CD4-positive, alpha-beta T cell treated with Interleukin-15 for 4 hours (primary cell): ENCODE data around the gene LCN6.
"Not testable (repeated sequence)": the region's sequence is repeated elsewhere in the genome, so short reads cannot be mapped to it uniquely, and the experiment has no call there.

Source experiments
- DNase-seq: peaks from one replicate; pipeline ENCODE4 v3.0.0-alpha.2; 2020; ENCODE audit warnings: low spot score

LCN6 gene

DNA sequence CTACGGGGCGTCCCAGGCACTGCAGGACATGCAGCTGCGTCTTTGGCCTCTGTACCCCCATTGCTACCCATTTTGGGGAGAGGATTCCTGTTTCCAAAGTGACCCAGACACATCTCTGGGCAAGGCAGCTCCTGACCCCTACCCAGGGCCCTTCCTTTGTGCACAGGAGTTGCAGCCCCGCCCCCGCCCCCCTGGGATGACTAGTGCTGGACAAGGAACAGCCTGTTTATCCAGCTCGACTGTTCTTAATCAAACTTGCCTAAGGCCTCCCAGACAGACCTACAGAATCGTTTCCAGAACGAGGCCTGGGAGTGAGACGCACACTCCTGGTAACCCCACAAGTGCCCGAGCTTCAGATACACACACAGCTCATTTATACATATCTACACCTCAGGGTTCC is 22.7 kb downstream of the LCN6 start:
- DNase-seq = no peak

DNA sequence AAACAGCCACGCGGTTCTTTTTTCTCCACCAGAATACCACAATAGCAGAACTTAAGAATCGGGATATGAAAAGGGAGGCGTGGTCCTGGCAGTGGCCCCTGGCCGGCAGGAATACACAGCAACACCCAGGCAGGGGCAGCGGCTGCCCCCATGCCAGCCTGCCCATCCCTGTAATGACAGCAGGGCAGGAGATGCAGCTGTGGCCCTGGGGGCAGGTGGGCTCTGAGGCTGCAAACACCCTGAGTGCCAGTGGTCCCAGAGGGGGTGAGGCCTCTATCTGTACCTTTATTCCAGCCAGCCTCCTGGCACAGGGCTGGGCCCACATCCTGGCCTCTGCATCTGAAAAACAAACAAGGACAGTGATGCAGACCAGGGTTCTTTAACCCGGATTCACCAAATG is 23.6 kb downstream of the LCN6 start:
- DNase-seq = no peak

DNA sequence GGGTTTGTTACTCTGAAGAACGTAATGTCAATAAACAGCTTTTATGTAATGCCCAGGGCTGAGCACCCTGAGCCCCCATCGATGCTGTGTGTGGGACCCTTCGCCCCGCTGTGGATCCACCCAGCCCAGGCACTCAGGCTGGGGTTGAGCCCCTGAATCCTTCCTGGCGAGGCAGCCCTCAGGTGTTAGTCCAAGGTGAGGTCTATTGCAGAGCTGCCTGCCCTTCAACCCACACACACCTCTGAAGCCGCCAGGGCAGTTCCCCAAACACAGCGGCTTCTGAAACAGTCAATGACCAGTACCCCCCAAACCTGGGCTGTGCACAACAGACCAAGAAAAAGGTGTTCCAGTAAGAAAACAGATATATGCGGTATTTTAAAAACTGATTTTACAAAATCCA is 24.3 kb downstream of the LCN6 start:
- DNase-seq = no peak

DNA sequence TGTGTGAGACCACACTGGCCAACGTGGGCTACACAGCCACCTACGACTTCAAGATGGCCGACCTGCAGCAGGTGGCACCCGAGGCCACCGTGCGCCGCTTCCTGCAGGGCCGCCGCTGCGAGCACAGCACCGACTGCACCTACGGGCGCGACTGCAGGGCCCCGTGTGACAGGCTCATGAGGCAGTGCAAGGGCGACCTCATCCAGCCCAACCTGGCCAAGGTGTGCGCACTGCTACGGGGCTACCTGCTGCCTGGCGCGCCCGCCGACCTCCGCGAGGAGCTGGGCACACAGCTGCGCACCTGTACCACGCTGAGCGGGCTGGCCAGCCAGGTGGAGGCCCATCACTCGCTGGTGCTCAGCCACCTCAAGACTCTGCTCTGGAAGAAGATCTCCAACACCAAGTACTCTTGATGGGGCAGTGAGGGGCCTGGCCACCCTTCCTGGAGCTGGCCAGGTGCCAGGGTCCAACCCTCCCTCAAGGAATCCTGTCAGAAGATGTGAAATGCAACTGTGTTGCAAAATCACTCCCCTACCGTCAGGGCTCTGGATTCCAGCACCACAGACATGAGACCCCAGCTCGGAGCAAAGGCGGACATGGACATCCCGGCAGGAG is 24.9 kb downstream of the LCN6 start:
- no peak for DNase-seq

DNA sequence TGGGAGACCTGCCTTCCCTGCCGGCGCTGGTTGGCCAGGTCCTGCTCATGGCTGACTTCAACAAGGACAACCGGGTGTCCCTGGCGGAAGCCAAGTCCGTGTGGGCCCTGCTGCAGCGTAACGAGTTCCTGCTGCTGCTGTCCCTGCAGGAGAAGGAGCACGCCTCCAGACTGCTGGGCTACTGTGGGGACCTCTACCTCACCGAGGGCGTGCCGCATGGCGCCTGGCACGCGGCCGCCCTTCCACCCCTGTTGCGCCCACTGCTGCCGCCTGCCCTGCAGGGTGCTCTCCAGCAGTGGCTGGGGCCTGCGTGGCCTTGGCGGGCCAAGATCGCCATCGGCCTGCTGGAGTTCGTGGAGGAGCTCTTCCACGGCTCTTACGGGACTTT is 25.4 kb downstream of the LCN6 start:
- DNase-seq = no peak

DNA sequence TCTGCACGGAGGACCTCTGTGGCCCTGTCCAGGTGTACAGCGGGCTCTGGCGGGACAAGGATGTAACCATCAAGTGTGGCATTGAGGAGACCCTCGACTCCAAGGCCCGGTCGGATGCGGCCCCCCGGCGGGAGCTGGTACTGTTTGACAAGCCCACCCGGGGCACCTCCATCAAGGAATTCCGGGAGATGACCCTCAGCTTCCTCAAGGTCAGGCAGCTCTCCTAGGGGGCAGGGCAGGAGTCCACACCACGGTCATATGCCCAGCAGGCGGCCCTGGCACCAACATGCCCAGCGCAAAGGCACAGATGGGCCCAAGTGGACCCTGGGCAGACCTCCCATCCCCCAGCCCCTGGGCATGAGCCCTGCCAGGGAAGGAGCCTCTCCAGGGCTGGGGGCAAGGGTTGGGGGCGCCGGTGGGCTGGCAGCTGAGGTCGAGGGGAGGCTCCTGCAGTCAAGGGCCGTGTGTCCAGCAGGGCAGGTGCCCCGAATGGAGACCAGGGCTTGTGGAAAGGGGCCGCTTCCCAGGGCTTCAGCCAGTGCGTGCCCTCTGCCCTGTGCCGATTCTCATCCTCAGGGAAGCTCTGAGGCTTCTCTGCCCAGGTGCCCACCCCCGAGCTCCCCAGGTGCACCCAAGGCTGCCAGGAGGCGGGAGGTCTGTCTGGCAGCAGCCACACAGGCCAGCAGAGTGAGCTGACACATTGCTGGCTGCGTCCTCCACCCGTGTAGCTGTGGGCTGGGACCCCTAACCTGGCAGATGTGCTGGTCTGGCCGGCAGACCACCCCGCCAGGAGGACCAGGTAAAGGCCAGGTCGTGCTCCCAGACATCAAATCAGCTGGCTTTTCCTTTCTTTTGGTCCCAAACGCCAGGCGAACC is 26.0 kb downstream of the LCN6 start:
- no peak for DNase-seq

DNA sequence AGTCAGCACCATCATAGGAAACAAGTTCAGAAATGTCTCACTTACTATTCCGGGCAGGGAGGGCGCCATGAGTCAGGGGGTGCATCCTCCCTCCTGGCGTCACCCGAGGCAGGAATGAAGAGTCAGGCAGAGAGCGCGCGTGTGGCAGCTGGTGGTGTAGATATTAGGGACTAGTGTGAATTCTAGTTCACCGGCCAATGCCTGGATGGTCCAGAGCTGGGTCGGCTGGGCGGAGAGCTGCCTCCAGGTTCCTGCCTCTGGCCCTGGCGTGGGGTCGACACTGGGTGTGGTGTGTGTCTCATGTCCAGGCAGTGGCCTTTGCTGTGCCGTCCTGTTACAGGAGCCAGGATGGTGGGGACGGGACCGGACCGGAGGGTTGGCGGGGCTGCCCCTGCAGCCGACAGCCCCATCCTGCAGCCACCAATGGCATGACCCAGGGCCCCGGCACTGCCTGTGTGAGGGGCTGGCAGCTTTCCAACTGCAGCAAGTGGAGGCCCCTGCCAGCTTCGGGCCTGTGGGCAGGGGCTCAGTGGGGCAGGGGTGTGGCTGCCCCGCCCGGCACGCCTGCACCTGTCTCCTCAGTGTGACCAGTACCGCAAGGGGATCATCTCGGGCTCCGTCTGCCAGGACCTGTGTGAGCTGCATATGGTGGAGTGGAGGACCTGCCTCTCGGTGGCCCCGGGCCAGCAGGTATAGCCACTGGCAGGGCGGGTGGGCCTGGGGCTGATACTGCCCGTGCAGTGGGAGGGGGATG is 26.8 kb downstream of the LCN6 start:
- DNase-seq = no peak

DNA sequence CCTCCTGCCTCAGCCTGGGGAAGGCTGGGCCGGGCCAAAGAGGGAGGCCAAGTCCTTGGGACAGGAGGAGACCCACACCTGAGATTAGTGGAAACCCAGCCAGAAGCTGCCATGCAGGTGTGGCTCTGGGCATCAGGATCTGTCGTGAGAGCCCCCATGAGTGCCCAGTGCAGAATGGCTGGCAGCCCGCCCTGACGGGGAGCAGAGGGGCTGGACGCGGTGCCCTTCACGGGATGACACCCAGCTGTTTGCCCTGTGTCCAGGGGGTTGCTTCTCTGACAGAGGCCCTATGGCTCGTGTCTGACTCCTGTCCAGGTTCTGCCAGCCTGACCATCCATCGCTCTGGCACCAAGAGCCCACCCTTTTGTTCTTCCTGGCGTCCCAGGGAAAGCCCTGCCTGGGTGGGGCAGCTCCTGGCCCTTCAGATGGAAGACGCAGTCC is 27.4 kb downstream of the LCN6 start:
- no peak for DNase-seq

DNA sequence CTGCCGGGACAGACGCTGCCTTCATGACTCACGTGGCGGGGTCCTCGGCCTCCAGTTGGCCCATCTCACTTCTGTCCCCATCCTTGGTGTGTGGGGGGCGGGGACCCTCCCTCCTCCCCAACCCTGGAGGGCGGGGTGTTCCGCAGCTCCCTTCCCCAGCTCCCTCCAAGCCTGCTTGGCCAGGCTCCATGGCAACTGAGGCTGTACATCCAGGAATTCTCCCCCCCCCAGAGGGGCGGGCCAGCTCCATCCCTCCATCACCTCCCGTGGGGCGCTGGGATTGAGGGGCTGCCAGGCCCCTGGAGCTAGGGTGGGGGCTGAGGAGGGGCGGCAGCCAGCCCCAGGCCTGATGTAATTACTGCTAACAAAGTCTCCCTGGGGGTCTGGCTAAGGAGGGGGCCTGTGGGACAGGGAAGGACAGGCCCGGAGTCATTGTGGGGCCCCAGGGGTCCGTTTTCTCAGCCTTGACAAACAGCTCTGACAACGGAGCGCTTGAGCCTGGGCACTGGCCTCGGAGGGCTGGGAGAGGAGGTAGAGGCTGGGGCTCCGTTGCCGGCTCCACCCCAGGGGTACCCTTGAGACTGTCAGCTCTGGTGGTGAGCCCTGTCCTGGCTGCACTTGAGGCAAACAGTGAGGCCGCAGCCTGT is 28.0 kb downstream of the LCN6 start:
- no peak for DNase-seq

DNA sequence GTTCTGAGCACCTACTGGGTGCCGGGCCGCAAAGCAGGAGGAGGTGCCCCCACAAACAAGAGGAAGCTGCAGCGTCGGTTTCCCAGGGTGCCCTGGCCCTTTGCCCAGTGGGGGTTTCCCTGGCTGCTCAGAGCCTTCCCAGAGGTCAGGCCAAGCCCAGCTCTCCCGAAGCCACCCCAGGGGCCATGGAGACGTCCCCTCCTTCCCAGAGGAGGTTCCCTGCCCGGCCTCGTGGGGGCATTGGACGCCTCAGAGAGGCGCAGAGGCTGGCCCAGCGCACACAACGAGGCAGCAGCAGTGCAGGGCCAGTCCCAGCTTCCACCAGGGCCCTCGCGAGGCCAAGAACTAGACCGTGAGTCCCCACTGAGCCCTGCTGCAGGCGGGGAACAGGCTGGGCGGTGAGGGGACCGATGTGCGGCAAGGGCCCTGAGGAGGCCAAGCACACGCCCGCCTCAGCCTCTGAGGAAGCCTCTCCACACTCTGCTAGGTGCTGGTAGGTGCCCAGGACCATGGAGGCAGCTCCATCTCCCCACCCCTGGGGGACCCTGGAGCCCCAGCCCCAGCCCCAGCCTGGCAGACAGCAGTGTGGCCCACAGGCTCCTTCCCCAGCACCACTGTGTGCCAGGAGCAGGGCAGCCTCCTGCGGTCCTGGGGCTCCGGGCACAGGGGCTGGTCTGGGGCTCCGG is 29.0 kb downstream of the LCN6 start:
- DNase-seq = no peak

DNA sequence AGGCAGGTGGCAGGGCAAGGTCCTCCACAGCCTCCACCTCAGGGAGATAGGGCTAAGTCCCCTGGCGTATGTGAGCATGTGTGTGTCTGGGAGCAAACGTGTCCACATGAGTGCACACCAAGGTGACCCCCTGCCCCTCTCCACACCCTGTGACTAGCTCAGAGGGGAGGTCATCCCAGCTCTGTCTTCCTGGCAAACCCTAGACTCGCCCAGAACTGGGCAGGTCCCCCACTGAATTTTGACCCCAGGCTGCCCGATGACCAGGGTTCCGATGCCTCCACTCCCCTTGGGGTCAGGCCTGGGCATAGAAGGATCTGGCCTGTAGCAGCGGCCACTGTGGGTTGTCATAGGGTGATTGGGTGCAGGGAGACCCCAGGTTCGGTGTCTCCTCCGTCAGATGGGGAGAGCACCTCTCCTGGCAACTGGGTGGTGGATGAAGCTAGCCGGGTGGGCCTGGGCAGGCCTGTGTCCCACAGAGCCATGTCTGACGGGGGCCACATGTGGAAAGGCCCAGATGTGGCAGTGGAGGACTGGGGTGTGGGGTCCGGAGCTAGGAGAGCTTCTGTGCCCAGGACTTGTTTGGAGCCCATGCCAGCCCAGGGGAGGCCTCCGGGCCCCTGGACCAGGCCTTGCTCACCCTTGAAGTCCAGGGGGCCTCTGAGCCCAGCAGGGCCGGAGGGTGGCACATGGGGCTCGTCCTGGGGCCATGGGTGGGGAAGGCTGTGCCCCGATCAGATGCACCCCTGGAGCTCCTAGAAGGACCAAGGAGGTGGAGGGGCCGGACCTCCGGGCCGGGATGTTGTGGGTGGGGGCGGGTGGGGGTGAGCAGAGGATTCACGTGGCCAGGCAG is 29.8 kb downstream of the LCN6 start:
- DNase-seq = no peak

DNA sequence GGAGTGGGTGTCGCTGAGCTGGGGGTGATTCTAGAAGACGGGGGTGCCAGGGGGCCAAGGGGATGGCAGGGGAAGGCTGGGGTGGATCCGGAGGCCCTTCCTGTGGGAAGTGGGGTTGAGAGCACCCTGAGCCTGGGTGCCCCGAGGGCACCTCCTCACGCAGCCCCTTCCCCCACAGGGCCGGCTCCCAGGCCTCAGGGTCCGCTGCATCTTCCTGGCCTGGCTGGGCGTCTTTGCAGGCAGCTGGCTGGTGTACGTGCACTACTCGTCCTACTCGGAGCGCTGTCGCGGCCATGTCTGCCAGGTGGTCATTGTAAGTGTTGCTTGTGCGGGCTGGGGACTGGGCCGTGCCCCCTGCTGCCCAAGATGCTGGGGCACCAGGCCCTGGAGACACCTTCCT is 30.9 kb downstream of the LCN6 start:
- no peak for DNase-seq

DNA sequence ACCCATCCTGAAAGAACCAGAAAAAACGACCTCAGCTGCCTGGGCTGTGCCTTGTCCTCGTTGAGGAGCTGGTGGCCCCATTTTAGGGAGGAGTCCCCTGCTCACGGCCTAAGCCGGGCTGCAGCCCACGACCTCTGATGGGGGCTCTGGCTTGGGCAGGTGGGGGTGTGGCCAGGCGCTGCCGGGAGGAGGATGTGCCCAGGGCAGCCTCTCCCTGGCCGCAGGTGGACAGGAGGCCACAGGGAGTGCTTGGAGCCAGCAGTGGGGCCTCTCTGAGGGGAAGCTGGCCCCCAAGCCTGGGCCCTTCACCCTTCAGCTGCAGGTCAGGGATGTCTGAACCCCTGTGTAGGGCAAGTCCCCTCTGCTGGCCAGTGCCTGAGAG is 33.4 kb downstream of the LCN6 start:
- no peak for DNase-seq

DNA sequence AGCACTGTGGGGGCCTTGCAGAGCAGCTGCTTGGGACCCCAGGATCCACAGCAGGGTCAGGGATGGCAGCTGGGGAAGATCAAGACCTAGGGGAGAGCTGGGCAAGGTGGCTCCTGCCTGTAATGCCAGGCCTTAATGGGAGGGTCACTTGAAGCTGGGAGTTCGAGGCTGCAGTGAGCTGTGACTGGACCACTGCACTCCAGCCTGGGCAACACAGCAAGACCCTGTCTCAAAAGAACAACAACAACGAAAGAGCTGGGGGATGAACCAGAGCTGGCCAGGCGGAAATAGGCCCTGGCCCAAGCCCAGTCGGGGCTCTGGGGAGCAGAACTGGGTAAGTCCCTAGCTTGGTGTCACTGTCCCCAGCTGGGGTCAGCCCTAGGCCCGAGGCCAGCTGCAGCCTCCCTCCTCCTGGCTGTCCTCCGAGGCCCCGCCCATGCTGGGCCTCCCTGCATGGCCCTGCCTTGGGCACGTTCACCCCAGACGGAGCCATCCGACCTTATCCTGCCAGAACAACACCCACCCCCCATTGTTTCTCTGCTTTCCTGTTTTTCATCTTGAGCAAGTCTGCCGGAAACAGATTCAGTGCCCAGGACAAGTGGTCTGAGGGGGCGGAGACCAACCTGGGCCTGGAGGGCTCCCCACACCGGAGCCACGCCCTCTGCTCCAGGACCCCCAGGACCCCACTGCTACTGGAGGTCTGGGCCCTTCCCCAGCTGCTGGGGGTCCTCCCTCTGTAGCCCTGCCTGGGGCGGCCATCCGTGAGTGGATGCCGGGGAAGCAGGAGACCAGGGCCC is 34.0 kb downstream of the LCN6 start:
- DNase-seq = no peak

DNA sequence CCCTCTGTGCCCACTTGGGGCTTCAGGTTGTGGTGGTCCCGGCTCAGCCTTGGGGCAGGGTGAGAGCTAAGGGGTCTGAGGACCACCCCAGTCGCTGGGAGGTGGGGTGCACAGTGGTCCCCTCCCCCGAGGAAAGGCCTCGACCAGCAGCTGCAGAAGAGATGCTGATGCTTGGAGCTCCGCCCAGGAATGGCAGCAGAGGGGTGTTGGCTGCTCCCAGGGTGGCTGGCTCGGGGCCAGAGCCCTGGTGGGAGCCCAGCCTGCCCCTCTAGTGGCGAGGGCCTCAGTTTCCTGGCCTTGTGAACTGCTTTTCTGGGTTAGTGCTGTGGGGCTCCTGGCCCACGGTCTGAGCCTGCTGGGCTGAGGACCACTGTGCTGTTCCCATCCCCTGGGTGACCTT is 34.8 kb downstream of the LCN6 start:
- no peak for DNase-seq

DNA sequence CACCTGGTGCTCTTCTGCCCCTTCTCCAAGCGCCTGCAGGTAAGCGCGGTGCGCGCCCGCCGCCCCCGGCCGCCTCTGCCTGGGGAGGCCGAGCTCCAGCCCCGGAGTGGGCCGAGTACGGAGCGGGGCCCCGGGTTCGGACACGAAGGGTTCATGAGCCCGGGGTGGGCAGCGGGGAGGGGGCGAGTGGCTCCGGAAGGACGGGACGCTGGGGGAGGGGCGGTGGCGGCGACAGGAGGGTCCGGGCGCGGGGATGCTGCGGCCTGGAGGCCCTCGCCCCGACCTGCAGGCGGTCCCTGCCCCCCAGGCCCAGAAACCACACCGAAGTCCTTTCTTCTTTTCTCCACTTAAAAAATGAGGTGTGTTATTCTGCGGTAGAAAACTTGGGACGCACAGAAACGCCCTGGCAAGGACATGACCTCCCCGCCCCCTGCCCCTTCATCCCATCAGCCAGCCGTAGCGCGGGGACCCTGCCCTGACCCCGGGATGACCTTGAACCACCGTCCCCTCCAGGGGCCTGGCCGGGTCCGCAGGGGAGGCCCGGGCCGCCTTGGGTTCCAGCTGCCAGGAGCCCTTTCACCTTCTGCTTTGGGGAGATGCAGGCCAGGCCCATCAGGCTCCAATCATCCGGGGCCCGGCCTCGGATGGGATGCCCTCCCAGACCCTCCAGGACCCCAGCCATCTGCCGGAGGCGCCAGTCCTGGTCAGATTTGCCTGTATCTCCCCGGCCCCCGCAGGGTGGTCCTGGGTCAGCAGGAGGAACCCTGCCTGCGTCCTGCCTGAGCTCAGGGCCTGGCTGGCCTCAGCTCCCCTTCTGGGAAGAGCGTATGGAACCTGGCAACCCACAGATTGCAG is 35.4 kb downstream of the LCN6 start:
- DNase-seq = no peak

DNA sequence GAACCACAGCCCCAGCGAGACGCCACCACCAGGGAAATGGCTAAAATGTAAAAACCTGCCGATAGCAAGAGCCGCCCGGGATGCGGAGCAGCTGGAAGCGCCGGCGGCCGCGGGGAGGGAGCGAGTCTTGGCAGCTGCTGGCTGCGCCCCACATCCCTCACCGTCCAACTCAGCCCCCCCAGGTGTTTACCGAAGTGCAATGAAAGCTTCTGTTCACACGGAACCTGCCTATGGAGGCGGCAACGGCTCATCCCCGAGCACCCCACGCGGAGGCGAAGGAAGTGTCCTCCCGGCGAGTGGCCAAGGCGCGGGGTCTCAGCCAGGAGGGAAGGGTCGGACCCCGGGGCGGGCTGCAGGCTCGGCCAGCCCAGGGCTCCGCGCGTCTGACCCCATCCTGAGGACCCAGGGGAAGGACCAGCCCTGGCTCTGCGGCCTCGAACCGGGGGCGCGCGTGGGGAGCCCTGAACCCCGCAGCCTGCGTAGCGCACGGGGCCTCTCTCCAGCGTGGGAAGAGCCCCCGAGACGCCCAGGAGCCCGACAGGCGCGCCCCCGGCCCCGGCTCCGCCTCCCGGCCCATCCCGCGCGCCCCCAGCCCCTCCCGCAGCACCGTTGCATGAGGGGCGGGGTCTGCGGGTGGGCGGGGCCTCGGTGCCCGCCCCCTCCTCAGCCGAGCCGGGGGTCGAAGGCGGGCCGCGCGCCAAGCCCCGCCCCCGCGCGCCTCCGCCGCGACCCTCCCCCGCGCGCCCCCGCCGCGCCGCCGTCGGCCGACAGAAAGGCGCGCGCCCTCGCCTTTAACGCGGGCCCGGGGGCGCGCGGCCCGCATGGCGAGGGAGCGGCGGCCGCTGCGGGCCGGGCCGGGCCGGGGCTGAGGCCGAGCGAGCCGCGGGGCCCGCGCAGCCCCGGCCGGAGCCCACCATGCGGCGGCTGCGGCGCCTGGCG is 36.3 kb downstream of the LCN6 start, which contains the start of gene DIPK1B:
TSS of gene DIPK1B (plus strand) at position 822 of the 939 bp plus-strand sequence. CDS start at position 916, 94 bp downstream.
- no peak for DNase-seq

DNA sequence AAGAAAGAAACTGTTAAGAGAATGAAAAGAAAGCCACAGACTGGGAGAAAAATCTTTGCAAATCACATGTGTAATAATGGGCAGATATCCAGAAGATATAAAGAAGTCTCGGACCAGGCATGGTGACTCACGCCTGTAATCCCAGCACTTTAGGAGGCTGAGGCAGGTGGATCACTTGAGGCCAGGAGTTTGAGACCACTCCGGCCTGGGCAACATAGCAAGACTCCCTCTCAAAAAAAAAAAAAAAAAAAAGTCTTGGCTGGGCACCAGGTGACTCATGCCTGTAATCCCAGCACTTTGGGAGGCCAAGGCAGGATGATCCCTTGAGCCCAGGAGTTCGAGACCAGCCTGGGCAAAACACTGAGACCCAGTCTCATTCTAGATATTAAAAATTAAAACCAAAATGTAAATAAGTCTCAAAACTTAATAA is 37.1 kb downstream of the LCN6 start:
- DNase-seq = not testable (repeated sequence)
